Skeletal muscle cell (primary cell): ENCODE results near the gene RUVBL2.

Experiments
- DNase-seq: peaks from one replicate; pipeline ENCODE4 v3.0.0-alpha.2; 2010; ENCODE audit warnings: low read depth
- H3K4me3 ChIP-seq: 2 replicates; pipeline ENCODE4 v1.5.1; 2011; ENCODE audit warnings: low read depth, mild to moderate bottlenecking, control low read depth, low read length, moderate library complexity

RUVBL2 gene

GRCh38 chr19:48993175-48994034, at the start of gene RUVBL2, which contains the start of gene GYS1:
Gene RUVBL2 (plus strand): TSS chr19:48993887. CDS start chr19:48993912, 25 bp downstream.
Gene GYS1 (minus strand): TSS chr19:48993309. CDS start chr19:48993112, 197 bp downstream.
- DNase-seq: peak; percentile 99
- H3K4me3 ChIP-seq: peak within 1 kb of the TSS; percentile 99

- DNase-seq: no peak
- no peak overlapping the region for H3K4me3 ChIP-seq
Observed at GRCh38 chr19:48945415-48945814, 48.3 kb upstream of the RUVBL2 start.

GRCh38 chr19:48945817-48946216, 47.9 kb upstream of the RUVBL2 start:
- DNase-seq: no peak
- no peak overlapping the region for H3K4me3 ChIP-seq

GRCh38 chr19:48946463-48947257, 47.0 kb upstream of the RUVBL2 start:
- DNase-seq: no peak
- no peak overlapping the region for H3K4me3 ChIP-seq

GRCh38 chr19:48947258-48947542, 46.5 kb upstream of the RUVBL2 start:
- no peak overlapping the region for H3K4me3 ChIP-seq
- no peak for DNase-seq

GRCh38 chr19:48950159-48950558, 43.5 kb upstream of the RUVBL2 start:
- DNase-seq: no peak
- H3K4me3 ChIP-seq: no peak overlapping the region

- H3K4me3 ChIP-seq: no peak overlapping the region
- DNase-seq: no peak
Observed at GRCh38 chr19:48950830-48951519, 42.7 kb upstream of the RUVBL2 start.

- H3K4me3 ChIP-seq: no peak overlapping the region
- no peak for DNase-seq
Observed at GRCh38 chr19:48953141-48953540, 40.5 kb upstream of the RUVBL2 start.

- DNase-seq: no peak
- H3K4me3 ChIP-seq: peak overlapping the region; percentile 95
Observed at GRCh38 chr19:48953990-48954594, 39.6 kb upstream of the RUVBL2 start.

GRCh38 chr19:48954595-48955307, 38.9 kb upstream of the RUVBL2 start, which contains the start of gene BAX:
Gene BAX (plus strand): TSS chr19:48954875. CDS start chr19:48954929, 54 bp downstream.
- DNase-seq: peak; percentile 76
- peak within 1 kb of the TSS; percentile 95 for H3K4me3 ChIP-seq

GRCh38 chr19:48955308-48955958, 38.3 kb upstream of the RUVBL2 start:
- peak overlapping the region; percentile 95 for H3K4me3 ChIP-seq
- DNase-seq: no peak

- DNase-seq: no peak
- no peak overlapping the region for H3K4me3 ChIP-seq
Observed at GRCh38 chr19:48958006-48958405, 35.7 kb upstream of the RUVBL2 start.

GRCh38 chr19:48959341-48960239, 34.1 kb upstream of the RUVBL2 start:
- no peak overlapping the region for H3K4me3 ChIP-seq
- no peak for DNase-seq

GRCh38 chr19:48961051-48961649, 32.5 kb upstream of the RUVBL2 start:
- no peak overlapping the region for H3K4me3 ChIP-seq
- no peak for DNase-seq

- no peak overlapping the region for H3K4me3 ChIP-seq
- DNase-seq: no peak
Observed at GRCh38 chr19:48961673-48962028, 32.0 kb upstream of the RUVBL2 start.

GRCh38 chr19:48962029-48962848, 31.4 kb upstream of the RUVBL2 start:
- H3K4me3 ChIP-seq: no peak overlapping the region
- DNase-seq: no peak

GRCh38 chr19:48962849-48963165, 30.9 kb upstream of the RUVBL2 start:
- no peak overlapping the region for H3K4me3 ChIP-seq
- DNase-seq: no peak
